NCI-H1694 treated with DMSO at 0.1 percent for 48 hours (cell line): Measurements from ENCODE around the gene ZNF787.
"Not testable (repeated sequence)": the region's sequence is repeated elsewhere in the genome, so short reads cannot be mapped to it uniquely, and the experiment has no call there.

Source experiments
- DNase-seq: peaks from one replicate; lab custom pipeline; 2025; lab: John Stamatoyannopoulos, UW

Gene ZNF787

DNA sequence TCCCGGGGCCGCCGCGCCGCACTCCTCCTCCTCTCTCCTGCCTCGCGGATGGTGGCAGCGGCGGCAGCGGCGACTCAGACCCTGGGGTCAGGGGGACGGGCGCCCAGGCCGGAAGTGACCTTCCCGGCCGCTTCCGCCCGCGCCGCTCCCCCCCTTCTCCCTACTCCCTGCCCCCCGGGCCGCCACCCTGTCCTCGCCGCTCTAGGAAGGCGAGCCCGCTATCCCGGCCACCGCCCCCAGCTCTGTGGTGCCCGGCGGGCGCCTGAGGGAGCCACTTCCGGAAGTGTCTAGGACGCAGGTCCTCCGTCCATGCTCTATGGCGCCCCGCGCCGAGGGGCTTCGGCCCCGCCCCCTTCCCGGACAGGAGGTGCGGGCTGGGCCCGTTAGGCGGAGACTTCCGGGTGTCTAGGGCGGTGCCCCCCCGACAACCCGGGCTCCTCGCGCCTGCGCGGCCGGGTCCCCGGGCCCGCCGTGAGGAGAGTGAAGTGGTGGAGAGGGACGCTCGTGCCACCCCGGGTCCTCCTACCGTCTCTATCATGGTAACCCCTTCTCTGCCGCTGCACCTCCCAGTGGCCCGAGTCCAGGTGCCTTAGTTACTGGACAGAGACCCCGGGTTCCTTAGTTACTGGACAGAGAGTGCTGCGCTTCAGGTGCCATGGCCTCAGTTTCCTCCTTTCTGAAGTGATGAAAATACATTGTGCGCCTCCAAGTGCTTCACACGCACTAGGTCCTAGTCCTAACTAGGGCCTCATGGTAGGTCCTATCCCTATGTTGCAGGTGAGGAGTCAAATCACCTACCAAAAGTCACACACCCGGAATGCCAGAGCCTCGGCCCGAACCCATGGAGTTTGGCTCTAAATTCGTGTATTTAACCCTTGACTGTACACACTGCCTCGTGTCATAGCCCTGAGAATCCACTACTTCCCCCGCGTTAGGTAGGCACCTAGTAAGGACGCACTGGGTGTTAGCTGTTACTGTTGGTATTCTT is at the start of gene ZNF787:
TSS of gene ZNF787 (minus strand) at position 116 of the 988 bp plus-strand sequence. CDS start 18,078 bp downstream, outside the sequence.
- peak; percentile 95 for DNase-seq

DNA sequence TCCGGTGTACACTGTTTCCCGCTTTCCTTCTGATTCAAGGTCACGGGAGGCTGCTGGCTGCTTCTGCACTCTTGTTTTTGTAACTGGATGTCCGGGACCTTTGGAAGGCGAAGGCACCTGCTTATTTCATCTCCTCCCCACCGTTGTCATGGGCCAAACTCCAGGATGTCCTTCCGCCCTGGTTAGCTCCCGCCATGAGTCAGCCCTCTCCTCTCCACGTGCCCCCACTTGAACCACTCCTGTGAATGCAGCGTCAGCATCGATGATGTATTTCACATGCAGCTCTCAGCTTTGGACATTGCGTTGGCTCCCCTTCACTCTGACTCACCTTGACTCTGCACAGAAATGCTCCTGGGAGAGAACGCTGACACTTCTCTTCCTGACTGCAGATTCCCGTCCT is 49.2 kb upstream of the ZNF787 start:
- DNase-seq = no peak

DNA sequence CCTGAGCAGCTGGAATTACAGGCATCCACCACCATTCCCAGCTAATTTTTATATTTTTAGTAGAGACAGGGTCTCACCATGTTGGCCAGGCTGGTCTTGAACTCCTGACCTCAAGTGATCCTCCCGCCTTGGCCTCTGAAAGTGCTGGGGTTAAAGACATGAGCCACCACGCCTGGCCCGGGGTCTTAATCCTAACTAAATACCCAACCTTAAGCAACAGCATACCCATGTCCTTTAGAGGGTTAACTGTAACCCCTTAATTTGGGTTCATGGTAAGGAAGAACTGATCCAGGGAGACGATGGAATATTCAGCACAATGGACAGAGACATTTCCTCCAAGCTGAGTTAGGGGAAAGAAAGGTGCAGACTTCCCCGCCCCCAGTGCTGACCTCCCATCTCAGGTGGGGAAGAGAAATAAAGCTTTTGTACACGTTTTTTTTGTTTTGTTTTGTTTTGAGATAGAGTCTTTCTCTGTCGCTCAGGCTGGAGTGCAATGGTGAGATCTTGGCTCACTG is 46.0 kb upstream of the ZNF787 start:
- DNase-seq = no peak

DNA sequence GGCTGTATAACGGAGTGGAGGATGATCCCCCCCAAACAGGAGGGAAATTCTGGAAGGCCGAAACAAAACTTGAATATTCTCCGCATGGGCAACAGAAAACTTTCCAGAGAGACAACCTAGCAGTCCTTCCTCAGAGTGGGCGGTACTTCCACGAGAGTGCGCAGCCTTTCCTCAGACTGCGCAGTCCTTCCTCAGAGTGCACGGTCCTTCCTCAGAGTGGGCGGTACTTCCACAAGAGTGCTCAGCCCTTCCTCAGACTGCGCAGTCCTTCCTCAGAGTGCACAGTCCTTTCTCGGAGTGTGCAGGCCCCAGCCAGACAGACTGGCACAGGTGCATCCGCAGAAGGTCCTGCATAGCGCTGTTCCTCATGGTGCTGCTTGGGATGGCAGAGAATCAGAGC is 42.0 kb upstream of the ZNF787 start:
- no peak for DNase-seq

DNA sequence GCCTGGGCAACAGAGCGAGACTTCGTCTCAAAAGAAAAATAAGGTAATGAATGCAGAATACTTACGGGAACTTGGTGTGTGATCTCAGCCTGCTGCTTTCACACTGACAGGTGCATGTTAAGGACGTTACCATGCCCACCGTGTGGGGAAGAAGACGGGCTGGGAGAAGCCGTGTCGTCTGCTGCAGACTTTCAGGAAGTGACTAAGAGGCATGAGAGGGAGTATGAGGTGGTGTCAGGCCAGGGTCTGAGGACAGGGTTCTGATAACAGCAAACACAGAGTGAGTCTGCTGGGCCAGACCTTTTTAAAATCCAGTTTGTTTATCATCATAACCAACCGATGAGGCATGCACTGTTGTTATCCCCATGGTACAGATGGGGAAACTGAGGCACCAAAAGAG is 41.2 kb upstream of the ZNF787 start:
- DNase-seq = no peak

DNA sequence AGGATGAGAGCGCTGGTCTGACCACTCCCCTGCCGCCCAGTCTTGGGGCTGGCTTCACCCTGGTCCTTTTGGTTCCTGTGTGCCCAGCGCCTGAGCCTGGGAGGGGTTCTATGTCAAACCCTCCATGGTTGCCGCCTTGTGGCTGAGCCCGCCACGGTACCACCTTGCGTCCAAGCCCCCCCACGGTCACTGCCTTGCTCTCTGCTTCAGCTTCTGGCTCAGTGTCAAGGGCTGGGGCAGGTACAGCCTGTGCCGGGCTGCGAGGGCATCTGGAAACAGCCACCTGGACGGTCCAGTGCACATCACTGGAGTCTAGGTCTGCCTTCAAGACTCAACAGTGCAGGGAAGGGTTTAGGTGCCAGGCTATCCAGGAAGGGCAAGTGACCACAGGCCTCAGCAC is 40.4 kb upstream of the ZNF787 start:
- no peak for DNase-seq

DNA sequence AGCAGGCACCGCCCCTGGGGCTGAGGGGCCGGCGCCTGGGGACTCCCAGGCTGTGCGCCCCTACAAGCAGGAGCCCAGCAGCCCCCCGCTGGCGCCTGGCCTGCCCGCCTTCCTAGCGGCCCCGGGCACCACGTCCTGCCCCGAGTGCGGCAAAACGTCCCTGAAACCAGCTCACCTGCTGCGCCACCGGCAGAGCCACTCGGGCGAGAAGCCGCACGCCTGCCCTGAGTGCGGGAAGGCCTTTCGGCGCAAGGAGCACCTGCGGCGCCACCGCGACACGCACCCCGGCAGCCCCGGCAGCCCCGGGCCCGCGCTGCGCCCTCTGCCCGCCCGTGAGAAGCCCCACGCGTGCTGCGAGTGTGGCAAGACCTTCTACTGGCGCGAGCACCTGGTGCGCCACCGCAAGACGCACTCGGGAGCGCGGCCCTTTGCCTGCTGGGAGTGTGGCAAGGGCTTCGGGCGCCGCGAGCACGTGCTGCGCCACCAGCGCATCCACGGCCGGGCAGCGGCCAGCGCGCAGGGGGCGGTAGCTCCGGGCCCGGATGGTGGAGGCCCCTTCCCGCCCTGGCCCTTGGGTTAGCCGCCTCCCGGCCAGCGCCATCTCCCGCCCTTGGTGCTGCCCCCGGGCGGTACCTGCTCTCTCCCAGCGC is 38.7 kb upstream of the ZNF787 start:
- no peak for DNase-seq

DNA sequence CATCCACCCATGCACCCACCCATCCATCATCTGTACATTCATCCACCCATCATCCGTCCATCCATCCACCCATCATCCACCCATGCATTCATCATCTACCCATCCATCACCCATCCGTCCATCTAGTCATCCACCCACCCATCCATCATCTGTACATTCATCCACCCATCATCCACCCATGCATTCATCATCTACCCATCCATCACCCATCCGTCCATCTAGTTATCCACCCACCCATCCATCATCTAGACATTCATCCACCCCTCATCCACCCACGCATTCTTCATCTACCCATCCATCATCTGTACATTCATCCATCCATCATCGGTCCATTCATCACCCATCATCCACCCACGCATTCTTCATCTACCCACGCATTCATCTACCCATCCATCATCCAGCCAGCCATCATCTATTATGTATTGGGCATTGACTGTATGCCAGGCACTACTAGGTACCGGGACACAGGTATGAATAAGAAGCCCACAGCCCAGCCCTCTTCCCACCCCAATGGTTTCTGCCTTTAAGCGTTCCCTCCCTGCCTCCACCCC is 38.0 kb upstream of the ZNF787 start:
- no peak for DNase-seq

DNA sequence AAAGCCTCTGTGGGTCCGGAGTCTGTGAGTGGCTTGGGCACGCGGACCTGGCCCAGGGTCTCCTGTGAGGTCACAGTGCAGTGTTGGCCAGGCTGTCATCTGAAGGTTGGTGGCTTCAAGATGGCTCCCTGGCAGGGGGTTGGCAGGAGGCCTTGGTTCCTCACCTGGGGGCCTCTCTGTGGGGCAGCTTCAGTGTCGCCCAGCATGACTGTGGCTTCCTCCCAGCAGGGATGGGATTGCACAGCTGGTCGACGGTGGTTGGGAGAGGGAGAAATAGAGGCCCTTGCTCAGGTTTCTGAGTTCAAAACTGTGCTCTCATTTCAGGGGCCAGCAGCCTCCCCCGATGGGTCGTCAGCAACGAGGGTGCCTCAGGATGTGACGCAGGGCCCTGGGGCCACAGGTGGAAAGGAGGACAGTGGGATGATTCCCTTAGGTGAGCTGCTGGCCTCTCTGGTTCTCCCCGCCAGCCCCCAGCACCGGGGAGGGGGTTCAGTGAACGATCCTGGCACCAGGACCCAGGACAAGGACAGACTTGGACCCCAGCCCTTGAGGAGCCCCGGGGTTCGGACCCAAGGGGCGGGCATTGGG is 37.2 kb upstream of the ZNF787 start:
- no peak for DNase-seq

DNA sequence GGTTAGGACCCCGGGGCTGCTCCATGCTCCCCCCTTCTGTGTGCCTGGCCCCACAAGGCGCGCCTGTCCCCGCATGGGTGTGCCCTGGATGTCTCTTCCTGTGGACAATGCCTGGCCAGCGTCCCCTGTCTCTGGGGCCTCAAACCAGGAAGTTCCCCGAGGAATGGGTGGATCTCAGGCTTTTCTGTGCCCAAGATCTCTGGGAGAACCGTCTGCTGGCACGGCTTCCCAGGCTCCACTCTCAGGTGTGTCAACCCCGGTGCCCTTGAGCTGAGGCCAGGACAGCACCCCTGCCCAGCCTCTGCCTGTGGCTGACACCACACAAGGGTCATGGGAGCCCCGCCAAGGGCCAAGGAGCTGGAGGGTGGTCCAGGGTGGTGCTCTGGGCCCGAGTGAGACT is 35.7 kb upstream of the ZNF787 start:
- DNase-seq = no peak

DNA sequence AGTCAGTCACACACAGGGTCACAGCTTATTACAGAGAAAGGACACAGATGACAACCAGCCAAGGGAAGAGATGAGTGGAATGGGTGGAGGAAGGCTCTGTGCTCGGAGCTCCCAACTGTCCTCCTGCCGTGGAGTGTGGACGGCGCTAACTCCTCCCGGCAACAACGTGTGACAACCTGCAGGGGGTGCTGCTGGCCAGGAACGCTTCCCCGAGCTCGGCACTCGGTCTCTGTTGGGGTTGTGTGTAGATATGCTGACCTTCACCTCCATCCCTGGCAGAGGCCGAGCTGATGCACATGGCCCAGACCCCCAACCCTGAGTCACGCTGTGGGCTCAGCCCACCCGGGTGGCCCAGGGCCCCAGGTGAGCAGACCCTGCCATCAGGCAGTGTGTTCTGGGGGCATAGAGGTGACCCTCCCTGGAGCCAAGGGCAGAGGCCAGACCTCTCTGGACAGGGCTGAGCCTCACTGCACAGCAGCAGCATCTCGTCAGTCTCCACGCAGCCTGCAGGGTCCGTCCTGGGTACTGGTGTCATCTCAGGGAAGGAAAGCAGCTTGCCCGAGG is 34.1 kb upstream of the ZNF787 start:
- no peak for DNase-seq

DNA sequence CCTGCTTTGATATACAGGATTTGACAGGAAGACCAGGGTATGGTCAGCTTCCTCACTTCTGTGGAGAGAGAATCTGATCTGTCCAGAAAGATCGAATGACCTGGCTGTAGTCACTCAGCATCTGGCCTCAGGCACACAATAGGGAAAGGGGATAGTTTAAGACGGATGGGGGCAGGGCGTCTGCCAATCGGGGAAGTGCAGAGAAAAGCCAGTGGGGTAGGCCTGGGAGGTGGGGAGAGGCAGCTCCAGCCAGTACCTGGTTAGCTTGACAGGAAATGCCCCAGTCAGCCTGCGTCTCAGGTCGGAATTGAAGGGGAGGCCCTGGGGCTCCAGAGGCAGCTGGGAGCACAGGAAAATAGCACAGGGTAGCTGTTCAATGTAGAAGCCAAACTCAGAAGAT is 32.4 kb upstream of the ZNF787 start:
- no peak for DNase-seq

DNA sequence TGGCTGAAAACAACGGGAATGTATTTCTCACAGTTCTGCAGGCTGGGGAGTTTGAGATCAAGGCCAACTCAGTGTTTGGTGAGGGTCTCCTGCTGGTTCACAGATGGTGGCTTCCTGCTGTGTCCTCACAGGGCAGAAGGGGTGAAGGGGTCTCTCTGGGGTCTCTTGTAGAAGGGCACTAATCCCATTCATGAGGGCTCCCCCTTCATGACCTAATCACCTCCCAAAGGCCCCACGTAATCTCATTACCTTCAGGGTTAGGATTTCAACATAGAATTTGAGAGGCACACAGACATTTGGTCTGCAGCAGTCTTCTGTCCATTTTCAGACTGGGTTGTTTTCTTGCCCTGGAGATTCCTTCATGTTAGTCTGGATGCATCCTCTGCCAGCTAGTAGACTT is 31.5 kb upstream of the ZNF787 start:
- DNase-seq = no peak

DNA sequence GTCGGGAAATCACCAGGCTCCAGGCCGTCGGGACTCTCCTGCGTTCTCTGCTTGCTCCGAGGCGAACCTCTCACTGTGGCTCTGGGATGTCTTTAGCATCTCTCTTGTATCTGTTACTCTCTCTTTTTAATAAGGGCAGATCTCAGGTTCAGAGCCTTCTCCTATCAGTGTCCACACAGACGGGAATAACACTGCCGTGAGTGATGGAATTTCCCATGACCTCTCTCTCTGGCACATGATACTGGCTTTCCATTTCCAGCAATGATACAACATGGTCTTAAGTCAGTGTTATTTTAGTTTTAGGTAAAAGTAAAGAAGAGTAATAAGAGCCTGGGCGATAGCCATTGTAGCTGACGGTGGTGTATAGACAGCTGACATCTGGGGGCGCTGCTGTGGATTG is 29.3 kb upstream of the ZNF787 start:
- DNase-seq = no peak

DNA sequence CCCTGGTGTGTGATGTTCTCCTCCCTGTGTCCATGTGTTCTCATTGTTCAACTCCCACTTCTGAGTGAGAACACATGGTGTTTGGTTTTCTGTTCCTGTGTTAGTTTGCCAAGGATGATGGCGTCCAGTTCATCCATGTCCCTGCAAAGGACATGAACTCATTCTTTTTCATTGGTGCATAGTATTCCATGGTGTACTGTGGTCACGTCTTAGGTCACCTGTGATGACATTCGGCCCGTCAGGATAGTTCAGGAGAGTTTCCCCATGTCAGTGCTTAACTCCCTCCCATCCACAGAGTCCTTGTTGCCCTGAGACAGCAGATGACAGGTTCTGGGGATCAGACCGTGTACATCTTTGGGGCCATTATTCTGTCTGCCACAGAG is 28.6 kb upstream of the ZNF787 start:
- DNase-seq = no peak

DNA sequence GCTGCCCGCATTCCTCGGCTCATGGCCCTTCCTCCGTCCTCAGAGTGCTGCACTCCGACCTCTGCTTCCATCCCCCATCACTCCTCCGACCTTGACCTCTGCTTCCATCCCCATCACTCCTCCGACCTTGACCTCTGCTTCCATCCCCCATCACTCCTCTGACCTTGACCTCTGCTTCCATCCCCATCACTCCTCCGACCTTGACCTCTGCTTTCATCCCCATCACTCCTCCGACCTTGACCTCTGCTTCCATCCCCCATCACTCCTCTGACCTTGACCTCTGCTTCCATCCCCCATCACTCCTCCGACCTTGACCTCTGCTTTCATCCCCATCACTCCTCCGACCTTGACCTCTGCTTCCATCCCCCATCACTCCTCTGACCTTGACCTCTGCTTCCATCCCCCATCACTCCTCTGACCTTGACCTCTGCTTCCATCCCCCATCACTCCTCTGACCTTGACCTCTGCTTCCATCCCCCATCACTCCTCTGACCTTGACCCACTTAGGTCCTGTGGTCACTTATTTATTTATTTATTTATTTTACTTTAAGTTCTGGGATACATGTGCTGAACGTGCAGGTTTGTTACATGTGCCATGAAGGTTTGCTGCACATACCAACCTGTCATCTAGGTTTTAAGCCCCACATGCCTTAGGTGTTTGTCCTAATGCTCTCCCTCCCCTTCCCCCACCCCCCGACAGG is 28.0 kb upstream of the ZNF787 start:
- DNase-seq = not testable (repeated sequence)

DNA sequence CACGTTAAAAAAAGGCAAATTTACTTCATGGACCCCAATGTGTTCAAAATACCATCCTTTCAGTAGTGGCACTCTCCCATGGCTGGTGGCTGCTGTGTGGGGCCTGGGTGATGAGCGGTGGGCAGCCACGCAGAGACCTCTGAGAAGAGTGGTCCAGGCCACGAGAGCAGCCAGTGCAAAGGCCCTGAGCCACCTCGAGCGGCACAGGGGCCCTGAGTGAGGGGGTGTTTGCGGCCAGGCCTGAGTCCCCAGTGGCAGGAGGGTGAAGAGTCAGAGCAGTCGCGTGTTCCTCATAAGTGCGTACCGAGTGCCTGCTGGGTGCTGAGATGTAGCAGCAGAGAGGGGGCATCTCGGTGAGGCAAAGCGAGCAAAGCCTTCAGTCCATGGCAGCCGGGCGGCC is 27.0 kb upstream of the ZNF787 start:
- DNase-seq = no peak

DNA sequence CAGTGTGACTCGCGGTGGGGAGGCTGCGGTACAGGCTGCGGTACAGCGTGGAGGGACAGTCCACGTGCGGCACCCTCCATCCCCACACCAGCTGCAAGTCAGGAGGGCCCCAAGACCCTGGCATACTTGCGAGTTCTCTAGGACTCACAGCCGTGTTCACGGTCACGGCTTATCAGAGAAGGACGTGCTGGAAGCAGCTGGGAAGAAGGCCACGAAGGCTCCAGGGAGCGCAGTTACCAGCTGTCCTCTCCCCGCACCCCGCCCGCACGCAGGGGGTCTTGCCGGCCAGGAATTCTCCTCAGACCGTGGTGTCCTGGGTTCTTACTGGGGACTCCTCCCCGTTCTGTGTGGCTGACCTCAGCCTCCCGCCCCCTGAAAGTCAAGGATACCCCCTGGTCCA is 26.2 kb upstream of the ZNF787 start:
- no peak for DNase-seq

DNA sequence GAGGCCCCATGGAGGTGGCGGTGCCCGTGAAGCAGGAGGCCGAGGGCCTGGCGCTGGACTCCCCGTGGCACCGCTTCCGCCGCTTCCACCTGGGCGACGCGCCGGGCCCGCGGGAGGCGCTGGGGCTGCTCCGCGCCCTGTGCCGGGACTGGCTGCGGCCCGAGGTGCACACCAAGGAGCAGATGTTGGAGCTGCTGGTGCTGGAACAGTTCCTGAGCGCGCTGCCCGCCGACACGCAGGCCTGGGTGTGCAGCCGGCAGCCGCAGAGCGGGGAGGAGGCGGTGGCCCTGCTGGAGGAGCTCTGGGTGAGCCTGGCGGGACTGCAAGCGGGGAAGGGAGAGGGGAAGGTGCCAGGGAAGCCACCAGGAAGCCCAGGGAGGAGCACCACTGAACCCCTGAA is 25.8 kb upstream of the ZNF787 start:
- DNase-seq = no peak

DNA sequence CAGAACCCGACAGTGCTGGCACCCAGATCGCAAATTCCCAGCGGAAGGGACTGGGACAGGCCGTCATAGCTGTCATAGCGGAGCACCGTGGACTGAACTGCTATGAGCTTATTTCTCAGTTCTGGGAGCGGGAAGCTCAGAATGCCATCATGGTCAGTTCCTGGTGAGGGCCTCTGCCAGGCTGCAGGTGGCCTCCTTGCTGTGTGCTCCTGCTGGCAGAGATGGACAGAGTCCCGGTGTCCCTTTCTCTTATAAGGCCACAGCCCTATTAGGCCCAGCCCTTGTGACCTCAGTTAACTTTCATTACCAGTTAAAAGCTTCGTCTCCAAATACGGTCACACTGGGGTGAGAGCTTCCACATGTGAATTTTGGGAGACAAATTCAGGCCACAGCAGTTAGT is 24.6 kb upstream of the ZNF787 start:
- DNase-seq = no peak

DNA sequence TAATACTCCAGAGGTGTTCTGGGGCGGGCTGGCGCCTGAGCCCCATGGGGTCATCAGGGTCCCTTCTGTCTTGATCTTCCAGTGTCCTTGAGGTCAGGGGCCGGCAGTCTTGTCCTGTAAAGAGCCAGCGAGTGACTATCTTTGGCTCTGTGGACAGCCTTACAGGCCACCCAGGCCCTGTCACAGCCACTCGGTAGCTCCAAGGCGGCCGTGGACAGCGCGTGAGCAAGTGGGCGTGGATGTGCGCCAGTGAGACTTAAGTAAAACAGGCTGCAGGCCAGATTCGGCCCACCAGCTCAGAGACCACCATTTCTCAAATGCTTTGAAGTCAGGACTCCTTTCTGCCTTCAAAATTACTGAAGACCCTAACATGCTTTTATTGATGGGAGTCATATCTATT is 23.7 kb upstream of the ZNF787 start:
- no peak for DNase-seq

DNA sequence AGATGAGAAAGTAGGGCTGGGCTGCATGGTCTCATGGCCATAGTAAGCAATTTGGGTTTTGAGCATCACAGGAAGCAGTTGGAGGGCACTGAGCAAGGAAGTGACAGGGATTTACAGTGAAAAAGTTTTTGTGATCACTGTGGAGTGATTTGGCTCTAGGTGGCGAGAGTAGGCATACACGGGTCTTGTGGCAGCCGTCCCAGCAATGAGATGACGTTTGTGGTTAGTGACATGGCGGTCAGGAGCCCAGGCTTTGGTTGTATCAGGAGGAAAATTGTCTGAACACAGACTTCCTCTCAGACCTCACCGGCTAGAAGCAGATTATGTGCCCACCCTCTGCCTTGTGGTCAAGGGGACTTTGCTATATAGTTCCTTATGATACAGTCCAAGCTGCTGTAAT is 23.3 kb upstream of the ZNF787 start:
- no peak for DNase-seq
